GM12872 (cell line): Measurements from ENCODE around the gene ITGA2.

Source experiments
- CTCF ChIP-seq: IDR thresholded peaks from 3 replicates; pipeline ENCODE4 v1.5.1; 2011; ENCODE audit warnings: low read depth, mild to moderate bottlenecking, low read length, moderate library complexity; ENCODE audit not compliant: insufficient read depth

The ITGA2 gene

GRCh38 chr5:52997424-52997823, 8.3 kb downstream of the ITGA2 start:
- no peak for TF ChIP-seq CTCF

- TF ChIP-seq CTCF: no peak
These were observed 9.6 kb downstream of the ITGA2 start for GRCh38 chr5:52998552-52999313.

GRCh38 chr5:52999344-52999949, 10.3 kb downstream of the ITGA2 start:
- no peak for TF ChIP-seq CTCF

GRCh38 chr5:53001541-53001940, 12.4 kb downstream of the ITGA2 start:
- no peak for TF ChIP-seq CTCF

GRCh38 chr5:53002491-53002890, 13.3 kb downstream of the ITGA2 start:
- TF ChIP-seq CTCF: no peak

GRCh38 chr5:53003144-53003543, 14.0 kb downstream of the ITGA2 start:
- TF ChIP-seq CTCF: no peak

GRCh38 chr5:53006911-53007890, 18.0 kb downstream of the ITGA2 start:
- no peak for TF ChIP-seq CTCF
